Measurements from ENCODE around the gene PTPA. TPM values are rescaled to one million over a fixed set of nuclear protein-coding genes. Genes with fewer than 3 reads are reported as not detected.

Gene PTPA
- 131 TPM for polyA plus RNA-seq (2013, experiment 1 of 2; ENCODE audit: insufficient read length)
- polyA plus RNA-seq (2013, experiment 2 of 2; ENCODE audit: insufficient read length): 139 TPM

GRCh38 chr9:129110740-129111527, at the start of gene PTPA, which contains the start of gene CRAT:
TSS of gene PTPA (plus strand) at chr9:129111415. CDS start at chr9:129111601, 186 bp downstream.
TSS of gene CRAT (minus strand) at chr9:129110793. CDS start at chr9:129110509, 284 bp downstream.
- DNase-seq: peak; percentile 92

DNA sequence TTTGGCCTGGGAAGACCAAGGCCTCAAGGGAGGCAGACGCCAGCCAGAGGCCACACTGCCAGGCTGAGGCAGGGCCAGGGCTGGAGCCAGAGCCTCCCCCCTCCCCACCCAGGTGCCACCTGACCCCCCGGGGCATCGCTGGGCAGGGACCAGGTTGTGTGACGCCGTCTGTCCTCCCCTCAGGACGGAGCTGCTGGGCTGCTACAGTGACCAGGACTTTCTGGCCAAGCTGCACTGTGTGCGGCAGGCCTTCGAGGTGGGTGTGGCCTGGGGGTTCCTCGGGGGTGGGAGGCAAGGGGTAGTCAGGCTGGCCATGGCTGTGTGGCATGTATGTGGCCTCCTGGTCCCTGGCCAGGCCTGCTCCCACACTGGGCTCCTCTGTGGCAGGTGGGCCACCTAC, 48.2 kb upstream of the PTPA start:
- no peak for DNase-seq

- no peak for DNase-seq
These were observed 46.7 kb upstream of the PTPA start for GRCh38 chr9:129064499-129064908.

GRCh38 chr9:129068110-129068509, 43.1 kb upstream of the PTPA start:
- DNase-seq: no peak

- no peak for DNase-seq
These were observed 42.0 kb upstream of the PTPA start for GRCh38 chr9:129068990-129069861.

DNA sequence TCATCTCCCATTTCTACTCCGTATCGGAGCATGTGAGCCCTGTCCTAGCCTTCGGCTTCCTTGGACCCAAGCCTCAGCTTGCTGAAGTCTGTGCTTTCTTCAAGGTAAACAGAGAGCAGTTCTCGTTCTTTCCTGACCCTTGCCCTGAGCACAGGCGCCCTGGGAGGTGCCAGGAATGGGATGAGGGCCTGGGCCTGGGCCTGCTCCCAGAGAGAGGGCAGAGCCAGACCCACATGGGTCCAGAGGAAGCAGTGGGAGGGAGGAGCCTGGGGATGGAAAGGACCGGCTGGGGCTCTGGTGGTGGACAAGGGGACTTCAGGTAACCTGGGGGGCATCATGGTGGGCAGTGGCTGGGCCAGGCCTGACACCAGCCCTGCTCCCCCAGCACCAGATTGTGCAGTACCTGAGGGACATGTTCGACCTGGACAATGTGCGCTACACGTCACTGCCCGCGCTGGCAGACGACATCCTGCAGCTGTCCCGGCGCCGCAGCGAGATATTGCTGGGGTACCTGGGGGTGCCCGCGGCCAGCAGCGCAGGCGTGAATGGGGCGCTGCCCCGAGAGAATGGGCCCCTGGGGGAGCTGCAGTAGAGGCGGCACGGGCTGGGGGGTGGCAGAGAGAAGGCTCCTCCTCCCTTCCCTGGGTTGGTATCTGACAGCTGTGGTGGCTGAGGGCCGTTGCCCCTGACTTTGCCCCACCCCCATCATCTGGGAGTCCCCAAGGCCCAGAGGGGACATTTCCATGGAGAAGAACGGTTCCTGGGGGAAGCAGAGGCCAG, 41.2 kb upstream of the PTPA start:
- DNase-seq: no peak

DNA sequence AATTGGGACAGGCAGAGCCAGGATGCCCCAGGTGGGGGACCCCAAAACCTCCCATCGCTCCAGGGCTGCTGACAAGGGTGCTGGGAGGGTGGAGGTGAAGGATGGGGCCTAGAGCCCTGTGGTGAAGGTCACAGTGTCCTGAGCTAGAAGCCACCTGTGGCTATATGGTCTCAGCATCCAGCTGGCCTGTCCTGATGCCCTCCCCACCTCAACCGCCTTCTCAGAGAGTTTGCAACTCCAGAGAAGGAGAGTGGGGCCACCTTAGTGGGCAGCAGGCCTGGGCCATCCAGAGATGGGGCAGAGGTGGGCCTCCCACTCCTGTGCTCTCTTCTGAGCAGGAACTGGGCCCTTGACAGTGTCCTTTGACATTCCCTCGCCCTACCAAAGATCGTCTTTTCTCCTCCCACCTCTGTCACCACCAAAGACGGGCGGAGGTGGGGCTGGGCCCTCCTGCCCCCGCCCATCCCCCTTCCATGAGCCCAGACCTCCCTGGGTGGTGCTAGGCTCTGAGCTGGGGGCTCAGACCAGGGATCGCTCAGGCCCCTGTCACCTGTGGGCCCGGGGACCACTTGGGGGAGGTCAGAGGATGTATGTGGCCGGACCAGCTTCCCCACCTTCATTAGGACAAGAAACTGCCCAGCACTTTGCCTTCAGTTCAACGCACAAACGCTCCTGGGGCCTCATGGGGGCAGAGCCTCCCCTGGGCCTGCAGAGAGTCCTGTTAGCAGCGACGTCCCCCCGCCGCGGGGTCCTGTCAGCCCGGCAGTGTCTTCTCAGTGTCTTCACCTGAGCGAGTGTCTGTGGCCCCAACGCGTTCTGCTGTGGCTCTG, 40.3 kb upstream of the PTPA start:
- DNase-seq: no peak

DNA sequence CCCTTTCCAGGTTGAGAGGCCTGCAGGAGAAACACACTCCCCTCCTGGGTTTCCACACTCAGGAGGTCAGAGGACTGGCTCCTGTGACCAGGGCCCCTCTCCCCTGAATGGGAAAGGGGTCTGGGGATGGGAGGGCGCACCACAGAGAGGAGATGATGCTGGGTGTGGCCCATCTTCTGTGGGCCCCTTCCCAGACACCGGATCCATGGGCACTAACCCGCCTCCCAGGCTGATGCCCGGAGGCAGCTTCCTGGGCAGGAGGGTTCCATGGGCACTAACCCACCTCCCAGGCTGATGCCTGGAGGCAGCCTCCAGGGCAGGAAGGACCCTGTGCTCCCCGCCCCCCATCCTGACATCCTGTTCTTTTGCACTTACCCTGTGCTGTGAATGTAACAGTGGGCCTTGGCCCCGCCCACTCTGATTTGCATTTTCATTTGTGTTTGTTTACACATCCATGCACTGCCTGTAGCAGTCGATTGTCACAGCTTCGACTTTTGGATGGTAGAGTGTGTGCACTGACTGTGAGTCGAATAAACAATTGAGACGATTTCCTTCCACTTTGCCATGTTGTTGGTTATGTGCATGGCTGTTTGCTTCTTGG, 39.6 kb upstream of the PTPA start:
- no peak for DNase-seq

DNA sequence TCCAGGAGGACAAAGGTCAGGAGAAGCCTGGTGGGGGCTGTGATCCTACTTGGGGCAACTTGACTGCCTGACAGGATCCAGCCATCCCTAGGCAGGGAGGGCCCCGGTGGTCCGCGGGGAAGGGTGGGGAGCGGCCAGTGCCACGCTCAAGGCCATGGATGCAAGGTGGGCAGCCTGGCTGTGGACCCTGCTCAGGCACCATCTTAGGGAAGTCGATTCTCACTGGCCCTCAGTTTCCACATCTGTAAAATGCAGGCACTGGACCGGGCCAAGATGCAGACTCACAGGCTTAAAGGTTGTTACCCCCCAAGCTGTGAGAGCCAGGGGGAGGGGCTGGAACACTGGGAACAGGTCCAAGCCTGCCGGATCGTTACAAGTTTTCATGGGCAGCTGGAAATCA, 39.0 kb upstream of the PTPA start:
- no peak for DNase-seq

GRCh38 chr9:129073404-129073803, 37.8 kb upstream of the PTPA start:
- no peak for DNase-seq

DNA sequence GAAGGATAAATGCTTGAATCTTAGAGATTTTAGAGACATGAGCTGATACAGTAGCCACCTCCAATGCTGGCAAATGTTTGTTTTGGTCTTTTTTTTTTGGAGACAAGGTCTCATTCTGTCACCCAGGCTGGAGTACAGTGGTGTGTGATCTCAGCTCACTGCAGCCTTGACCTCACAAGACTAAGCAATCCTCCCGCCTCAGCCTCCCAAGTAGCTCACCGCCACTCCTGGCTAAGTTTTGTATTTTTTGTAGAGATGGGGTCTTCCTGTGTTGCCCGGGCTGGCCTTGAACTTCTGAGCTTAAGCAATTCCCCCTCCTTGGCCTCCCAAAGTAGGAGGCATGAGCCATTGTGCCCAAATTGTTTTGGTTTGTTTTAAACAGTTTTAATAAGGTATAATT, 37.1 kb upstream of the PTPA start:
- DNase-seq: no peak

GRCh38 chr9:129075996-129076639, 35.1 kb upstream of the PTPA start:
- no peak for DNase-seq

DNA sequence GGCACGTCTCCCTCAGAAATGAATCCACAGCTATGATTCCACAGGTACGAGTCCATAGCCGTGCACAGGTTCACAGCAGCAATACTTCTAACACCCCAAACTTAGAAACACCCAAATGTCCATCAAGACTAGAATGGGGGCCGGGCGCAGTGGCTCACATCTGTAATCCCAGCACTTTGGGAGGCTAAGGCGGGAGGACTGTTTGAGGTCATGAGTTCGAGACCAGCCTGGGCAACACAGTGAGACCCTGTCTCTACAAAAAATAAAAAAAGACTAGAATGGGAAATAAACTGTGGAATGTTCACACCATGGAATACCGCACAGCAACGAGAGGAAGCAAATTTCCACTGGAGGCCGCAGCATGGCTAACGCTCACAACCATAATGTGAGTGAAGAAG, 34.6 kb upstream of the PTPA start:
- no peak for DNase-seq

DNA sequence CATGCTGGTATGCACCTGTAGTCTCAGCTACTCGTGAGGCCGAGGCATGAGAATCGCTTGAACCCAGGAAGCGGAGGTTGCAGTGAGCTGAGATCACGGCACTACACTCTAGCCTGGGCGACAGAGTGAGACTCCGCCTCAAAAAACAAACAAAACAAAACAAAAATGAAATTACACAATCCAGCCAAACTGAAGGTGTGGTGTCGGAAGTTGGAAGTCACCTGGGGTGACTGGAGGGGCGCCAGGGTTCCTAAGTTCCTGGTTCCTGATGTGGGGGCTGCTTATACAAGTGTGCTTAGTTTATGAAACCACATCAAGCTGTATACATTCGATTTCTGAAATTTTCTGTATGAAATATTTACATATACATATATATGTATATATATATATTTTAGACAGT, 34.0 kb upstream of the PTPA start:
- no peak for DNase-seq

DNA sequence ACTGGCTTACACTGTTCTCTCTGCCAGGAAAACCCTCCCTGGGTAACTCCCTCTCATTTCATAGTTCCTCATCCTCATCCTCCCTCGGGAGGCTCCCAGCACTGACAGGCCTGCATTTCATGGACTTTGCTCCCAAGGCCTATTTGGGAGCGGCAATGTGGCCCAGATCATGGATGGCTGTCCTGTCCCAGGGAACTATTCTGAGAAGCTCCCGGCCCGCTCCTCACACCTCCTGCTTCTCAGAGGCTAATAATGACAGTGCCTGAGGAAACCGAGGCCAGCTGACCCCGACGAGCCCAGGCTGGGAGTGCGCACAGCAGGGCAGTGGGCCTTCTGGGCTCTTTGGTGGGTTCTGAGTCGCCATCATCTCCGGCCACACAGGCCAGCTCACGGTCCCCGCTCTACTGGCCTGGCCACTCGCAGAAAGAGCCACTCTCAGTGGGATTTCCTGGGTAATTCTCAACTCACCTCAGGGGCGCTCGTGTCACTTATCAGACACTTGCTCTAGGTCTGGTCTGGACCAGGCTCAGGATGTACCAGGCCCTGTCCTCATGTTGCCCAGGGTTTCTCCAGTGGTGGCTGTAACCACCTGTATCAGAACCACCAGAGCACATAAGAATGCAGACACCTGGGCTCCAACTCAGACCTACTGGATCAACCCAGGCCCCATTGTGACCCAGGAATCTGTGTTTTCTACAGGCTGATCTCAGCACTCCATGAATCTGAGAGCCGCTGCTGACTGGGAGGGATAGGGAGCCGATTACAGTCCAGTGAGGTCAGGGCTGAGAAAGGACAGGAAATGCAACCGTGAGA, 32.3 kb upstream of the PTPA start:
- DNase-seq: no peak

GRCh38 chr9:129079829-129080228, 31.4 kb upstream of the PTPA start:
- no peak for DNase-seq

DNA sequence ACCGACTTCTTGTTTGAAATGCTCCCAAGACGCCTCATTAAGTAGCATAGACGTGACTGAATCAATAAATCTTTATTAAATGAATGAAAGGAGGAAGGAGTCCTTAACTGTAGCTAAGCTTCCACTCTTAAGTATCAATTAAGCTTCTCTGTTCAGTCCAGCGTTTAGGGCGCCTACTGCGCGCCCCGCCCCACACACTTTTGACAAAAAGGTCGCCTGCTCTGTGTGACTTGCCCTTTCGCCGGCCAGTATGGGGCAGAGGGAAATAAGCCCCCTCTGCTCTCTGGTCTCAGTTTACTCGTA, 31.0 kb upstream of the PTPA start:
- no peak for DNase-seq

GRCh38 chr9:129080601-129081387, 30.4 kb upstream of the PTPA start, which contains the start of gene DOLPP1:
TSS of gene DOLPP1 (plus strand) at chr9:129081111. CDS start at chr9:129081132, 21 bp downstream.
- DNase-seq: peak; percentile 100

DNA sequence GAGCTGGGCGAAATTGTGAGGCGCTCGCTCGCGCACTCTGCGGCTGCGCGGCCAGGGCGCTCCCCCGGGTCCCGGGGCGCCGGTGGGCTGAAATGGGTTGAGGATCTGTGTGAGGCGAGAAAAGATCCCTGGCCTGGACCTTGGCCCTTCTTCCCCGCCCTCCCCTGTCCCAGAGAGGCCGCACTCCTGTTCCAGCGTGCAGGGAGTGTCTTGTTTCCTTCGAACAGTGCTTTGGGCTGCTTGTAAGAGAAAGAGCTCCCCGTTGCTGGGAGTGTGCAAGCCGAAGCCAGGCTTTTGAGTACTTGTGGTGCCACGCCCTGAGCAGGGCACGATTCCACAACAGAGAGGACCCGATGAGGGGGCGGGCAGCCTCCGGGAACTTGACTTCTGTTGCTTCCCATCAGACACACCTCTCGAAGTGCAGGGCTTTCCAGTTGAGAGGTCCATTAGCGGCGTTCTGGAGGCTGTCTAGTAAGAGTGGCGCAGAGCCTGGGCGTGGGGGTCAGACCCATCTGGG, 29.8 kb upstream of the PTPA start:
- DNase-seq: no peak
